Measurements from ENCODE around the gene ZSCAN16. TPM values are rescaled to one million over a fixed set of nuclear protein-coding genes. Genes with fewer than 3 reads are reported as not detected.

Gene ZSCAN16
- total and polyA plus RNA-seq, 2 of the 13 experiments (the other 11 are each of a cell fraction or from before 2014, with no cell fraction given): 5.7 to 12.7 TPM

GRCh38 chr6:28124350-28124970, at the start of gene ZSCAN16 (continued):
- peak; percentile 50; the same call in 1 of the 2 replicates for TF ChIP-seq EHMT2 (IDR thresholded peaks at IDR 0.05; ENCODE audit: borderline replicate concordance, low read depth, low read length)
- TF ChIP-seq ZNF546 (CRISPR knock-in tag; conservative IDR thresholded peaks at IDR 0.05): no peak
- TF ChIP-seq HDAC1 (CRISPR knock-in tag; IDR thresholded peaks at IDR 0.05): no peak; the same call in 1 of the 2 replicates
- TF ChIP-seq ATF5 (CRISPR knock-in tag; IDR thresholded peaks at IDR 0.05; ENCODE audit: low read depth): no peak
- peak; percentile 76; the same call in 1 of the 2 replicates for TF ChIP-seq ZNF557 (CRISPR knock-in tag; IDR thresholded peaks at IDR 0.05)
- no peak for TF ChIP-seq ZNF564 (CRISPR knock-in tag; IDR thresholded peaks at IDR 0.05)
- TF ChIP-seq SP140L (CRISPR knock-in tag; IDR thresholded peaks at IDR 0.05; ENCODE audit: borderline replicate concordance): 0 out of 2 replicates have a peak, but pooled peaks have one; percentile 52
- TF ChIP-seq PAX8 (CRISPR knock-in tag; IDR thresholded peaks at IDR 0.05; ENCODE audit: borderline replicate concordance): no peak
- TF ChIP-seq ZNF446 (CRISPR knock-in tag; IDR thresholded peaks at IDR 0.05): no peak
- TF ChIP-seq ZNF7 (CRISPR knock-in tag; IDR thresholded peaks at IDR 0.05): no peak
- TF ChIP-seq ZNF580 (CRISPR knock-in tag; IDR thresholded peaks at IDR 0.05; ENCODE audit: borderline replicate concordance, low read depth): peak; percentile 77; the same call in 1 of the 2 replicates
- TF ChIP-seq ZNF20 (CRISPR knock-in tag; IDR thresholded peaks at IDR 0.05): no peak
- peak; percentile 81; the same call in 1 of the 2 replicates for TF ChIP-seq THAP9 (CRISPR knock-in tag; IDR thresholded peaks at IDR 0.05; ENCODE audit: borderline replicate concordance)
- TF ChIP-seq ZNF773 (CRISPR knock-in tag; IDR thresholded peaks at IDR 0.05; ENCODE audit: borderline replicate concordance): peak; percentile 75; the same call in 1 of the 2 replicates
- TF ChIP-seq TBX3 (IDR thresholded peaks at IDR 0.05; ENCODE audit: borderline replicate concordance): no peak
- no peak for TF ChIP-seq BRD4 (CRISPR knock-in tag; IDR thresholded peaks at IDR 0.05)
- no peak for TF ChIP-seq MBNL3 (CRISPR knock-in tag; conservative IDR thresholded peaks at IDR 0.05)
- no peak for TF ChIP-seq ZNF30 (CRISPR knock-in tag; IDR thresholded peaks at IDR 0.05)
- no peak for TF ChIP-seq MAZ (IDR thresholded peaks at IDR 0.05; ENCODE audit: borderline replicate concordance, low read depth, low read length)
- TF ChIP-seq MAZ (CRISPR knock-in tag; IDR thresholded peaks at IDR 0.05; ENCODE audit: low read depth): peak; percentile 87; the same call in 1 of the 2 replicates
- peak; percentile 47; the same call in 1 of the 2 replicates for TF ChIP-seq MIXL1 (CRISPR knock-in tag; IDR thresholded peaks at IDR 0.05)
- peak; percentile 69 for TF ChIP-seq ZSCAN25 (CRISPR knock-in tag; IDR thresholded peaks at IDR 0.05)
- peak; percentile 77; the same call in 1 of the 2 replicates for TF ChIP-seq TOE1 (CRISPR knock-in tag; IDR thresholded peaks at IDR 0.05)
- TF ChIP-seq ZMAT5 (CRISPR knock-in tag; IDR thresholded peaks at IDR 0.05; ENCODE audit: borderline replicate concordance, low read depth): no peak
- TF ChIP-seq ZNF431 (CRISPR knock-in tag; IDR thresholded peaks at IDR 0.05; ENCODE audit: borderline replicate concordance, low read depth): no peak
- no peak for TF ChIP-seq MYNN (CRISPR knock-in tag; IDR thresholded peaks at IDR 0.05; ENCODE audit: low read depth)
- 0 out of 2 replicates have a peak, but pooled peaks have one; percentile 78 for TF ChIP-seq ZNF44 (CRISPR knock-in tag; IDR thresholded peaks at IDR 0.05)
